HG02840 (cell line): ENCODE results near the gene RABGAP1.

Experiments
- ATAC-seq: cut with Tn5 transposase; IDR thresholded peaks from one replicate; pipeline ENCODE4 v1.9.1; 2021; ENCODE audit warnings: mild to moderate bottlenecking, moderate library complexity, moderate number of reproducible peaks; ENCODE audit not compliant: unreplicated experiment, low FRiP score

Gene RABGAP1

GRCh38 chr9:123003466-123003865 is 62.6 kb downstream of the RABGAP1 start:
- ATAC-seq = no peak

- ATAC-seq = no peak
Observed at GRCh38 chr9:123005964-123006363, 65.1 kb downstream of the RABGAP1 start.

- ATAC-seq = no peak
Observed at GRCh38 chr9:123007269-123007668, 66.4 kb downstream of the RABGAP1 start.

- no peak for ATAC-seq
Observed at GRCh38 chr9:123008909-123009308, 68.1 kb downstream of the RABGAP1 start.

GRCh38 chr9:123011380-123011779 is 70.6 kb downstream of the RABGAP1 start:
- no peak for ATAC-seq

- ATAC-seq = no peak
Observed at GRCh38 chr9:123011878-123012528, 71.2 kb downstream of the RABGAP1 start.

- ATAC-seq = no peak
Observed at GRCh38 chr9:123016631-123017030, 75.8 kb downstream of the RABGAP1 start.

- ATAC-seq = no peak
Observed at GRCh38 chr9:123020796-123021195, 80.0 kb downstream of the RABGAP1 start.

- ATAC-seq = no peak
Observed at GRCh38 chr9:123026425-123026824, 85.6 kb downstream of the RABGAP1 start.

- no peak for ATAC-seq
Observed at GRCh38 chr9:123027517-123027916, 86.7 kb downstream of the RABGAP1 start.

GRCh38 chr9:123028136-123028535 is 87.3 kb downstream of the RABGAP1 start:
- ATAC-seq = no peak

GRCh38 chr9:123028973-123029372 is 88.2 kb downstream of the RABGAP1 start:
- ATAC-seq = no peak

- no peak for ATAC-seq
Observed at GRCh38 chr9:123031963-123032362, 91.1 kb downstream of the RABGAP1 start.

GRCh38 chr9:123033352-123033751 is 92.5 kb downstream of the RABGAP1 start, which contains the start of gene GPR21:
Gene GPR21 (plus strand): TSS chr9:123033667. CDS start chr9:123034567, 900 bp downstream.
- no peak for ATAC-seq

GRCh38 chr9:123033864-123034601 is 93.2 kb downstream of the RABGAP1 start:
- no peak for ATAC-seq

GRCh38 chr9:123034881-123035510 is 94.2 kb downstream of the RABGAP1 start:
- no peak for ATAC-seq

GRCh38 chr9:123035791-123036190 is 95.0 kb downstream of the RABGAP1 start:
- no peak for ATAC-seq

GRCh38 chr9:123036893-123037545 is 96.2 kb downstream of the RABGAP1 start:
- no peak for ATAC-seq

GRCh38 chr9:123039617-123040219 is 98.9 kb downstream of the RABGAP1 start:
- no peak for ATAC-seq

GRCh38 chr9:123040801-123041200 is 100.0 kb downstream of the RABGAP1 start:
- ATAC-seq = no peak

GRCh38 chr9:123041489-123041888 is 100.7 kb downstream of the RABGAP1 start:
- no peak for ATAC-seq
